NCI-H1930 (cell line): ENCODE data around the gene PPP6R3.

Experiments used
- DNase-seq, 2 experiments: peaks; one replicate each; lab custom pipeline; 2025; lab: John Stamatoyannopoulos, UW

PPP6R3 gene

DNA sequence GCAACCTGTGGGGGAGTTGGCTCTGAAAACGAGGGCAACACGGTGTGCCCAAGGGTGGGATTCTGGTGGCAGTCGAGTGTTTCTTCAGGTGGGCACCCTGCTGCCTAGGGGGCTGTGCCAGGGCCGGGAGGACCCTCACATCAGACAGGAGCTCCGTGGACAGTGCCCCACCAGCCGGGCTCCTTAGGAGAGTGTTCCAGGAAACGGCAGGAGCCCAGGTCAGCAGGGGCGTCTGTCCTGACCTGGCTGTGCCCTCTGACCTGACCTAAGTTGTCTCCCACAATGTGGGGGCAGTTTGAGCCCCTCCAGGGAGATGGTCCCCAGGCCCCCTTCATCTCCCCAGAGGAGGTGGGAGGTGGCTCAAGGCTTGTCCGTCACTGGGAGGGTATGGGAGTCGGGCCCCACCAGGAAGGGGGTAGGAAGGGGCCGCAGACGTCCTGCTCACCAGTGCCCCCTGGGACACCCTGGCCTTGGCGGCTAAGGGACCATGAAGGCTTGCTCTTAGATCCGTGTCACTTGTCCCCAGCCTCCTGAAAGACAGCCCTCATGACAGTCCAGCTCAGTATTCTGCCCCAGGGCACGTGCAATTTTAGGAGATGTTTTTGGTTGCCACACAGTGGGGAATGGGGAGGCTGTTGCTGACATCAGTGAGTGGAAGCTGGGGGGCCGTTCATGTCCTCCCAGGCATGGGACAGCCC lies 191.6 kb downstream of the PPP6R3 start:
- DNase-seq = no peak

- no peak for DNase-seq
Observed at GRCh38 chr11:68652683-68653156, 192.2 kb downstream of the PPP6R3 start.

GRCh38 chr11:68653486-68654430 lies 193.2 kb downstream of the PPP6R3 start:
- no peak for DNase-seq

GRCh38 chr11:68654978-68655377 lies 194.4 kb downstream of the PPP6R3 start:
- DNase-seq = no peak

DNA sequence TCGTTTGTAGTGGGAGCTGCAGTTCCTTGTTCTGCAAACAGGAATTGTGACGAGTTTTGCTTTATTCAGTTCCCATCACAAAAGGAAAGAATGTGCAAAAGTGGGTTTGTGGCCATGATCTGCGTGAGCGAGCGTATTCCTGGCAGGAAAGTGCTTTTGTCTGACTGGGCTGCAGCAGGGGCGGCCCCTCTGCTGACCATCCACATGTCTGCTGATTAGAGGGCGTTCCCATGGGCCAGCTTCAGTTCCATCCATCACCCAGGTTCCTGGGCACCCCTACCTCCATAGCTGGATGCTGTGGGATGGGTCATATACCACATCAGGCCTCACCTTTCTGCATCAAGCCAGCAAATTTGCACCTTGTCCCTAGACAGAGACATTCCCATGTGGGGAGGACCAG lies 194.9 kb downstream of the PPP6R3 start:
- no peak for DNase-seq

- DNase-seq = no peak
Observed at GRCh38 chr11:68655806-68656205, 195.3 kb downstream of the PPP6R3 start.

DNA sequence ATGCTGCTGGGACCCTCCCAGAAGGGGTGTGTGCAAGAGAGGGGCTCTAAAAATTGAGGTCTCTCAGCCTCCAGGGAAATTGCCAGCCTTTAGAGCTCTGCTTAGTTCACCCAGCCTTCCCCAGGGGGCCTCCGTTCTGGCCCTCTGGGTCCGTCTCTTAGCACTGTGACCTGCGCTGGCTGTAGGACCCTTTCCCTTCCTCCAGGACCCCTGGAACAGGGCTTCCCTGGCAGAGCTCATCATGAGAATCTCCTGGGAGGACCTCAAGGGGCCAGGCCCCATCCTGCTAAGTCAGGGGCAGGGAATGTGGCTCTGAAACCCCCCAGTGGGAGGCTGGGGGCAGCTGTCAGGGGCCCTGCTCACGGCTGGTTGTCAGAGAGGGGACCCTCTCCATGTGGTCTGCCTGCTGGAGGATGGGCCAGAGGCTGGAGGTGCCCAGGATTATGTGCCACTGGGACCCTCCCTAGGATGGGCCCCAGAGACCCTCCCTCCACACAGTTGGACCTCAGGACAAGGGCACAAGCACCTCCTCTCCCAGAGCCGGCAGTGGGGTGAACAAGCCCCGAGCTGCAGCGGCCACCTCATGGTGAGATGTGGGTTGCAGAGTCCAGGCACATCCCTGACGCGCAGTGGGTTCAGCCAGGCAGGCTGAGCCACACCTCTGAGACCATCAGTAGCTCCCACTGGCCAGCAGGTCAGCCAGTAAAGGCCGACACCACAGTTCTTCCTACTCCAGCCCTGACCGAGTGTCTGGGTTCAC lies 196.6 kb downstream of the PPP6R3 start:
- no peak for DNase-seq

- no peak for DNase-seq
Observed at GRCh38 chr11:68658097-68658496, 197.5 kb downstream of the PPP6R3 start.

GRCh38 chr11:68658661-68659060 lies 198.1 kb downstream of the PPP6R3 start:
- DNase-seq = no peak

DNA sequence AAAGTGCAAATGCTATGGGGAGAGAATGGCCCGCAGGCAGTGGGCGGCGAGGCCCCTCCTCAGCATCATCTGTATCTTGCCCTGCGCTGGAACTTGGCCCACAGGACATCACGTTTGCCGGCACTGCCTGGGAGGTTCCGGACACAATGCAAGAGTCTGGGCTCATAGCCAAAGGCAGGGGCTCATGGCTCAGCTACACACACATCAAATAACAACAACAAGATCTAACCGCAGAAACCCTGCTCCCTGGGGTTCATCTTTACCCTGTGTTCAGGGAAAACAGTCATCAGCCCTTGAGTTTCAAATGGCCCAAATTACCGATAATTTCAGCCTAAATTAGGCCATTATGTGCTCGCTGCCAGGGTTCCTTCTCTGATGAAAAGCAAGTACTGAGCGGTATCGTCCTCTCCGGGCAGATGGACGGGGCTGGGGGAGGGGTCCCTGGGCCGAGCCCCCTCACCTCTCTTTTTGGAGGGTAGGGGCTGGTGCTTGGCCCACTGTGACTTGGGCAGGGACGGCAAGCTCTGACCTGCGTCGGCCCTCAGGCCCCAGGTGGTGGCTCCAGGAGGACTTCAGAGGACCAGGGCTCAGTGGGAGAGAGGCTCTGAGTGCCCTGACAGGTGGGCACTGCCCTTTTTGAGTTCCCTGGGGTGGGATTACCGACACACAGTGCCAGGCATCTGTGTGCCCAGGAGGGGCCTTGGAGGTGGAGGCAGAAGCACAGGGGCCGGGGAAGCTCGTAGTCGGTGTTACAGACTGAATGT lies 198.8 kb downstream of the PPP6R3 start:
- peak; percentile 90 to 94 for DNase-seq

GRCh38 chr11:68660066-68660810 lies 199.7 kb downstream of the PPP6R3 start:
- no peak for DNase-seq

DNA sequence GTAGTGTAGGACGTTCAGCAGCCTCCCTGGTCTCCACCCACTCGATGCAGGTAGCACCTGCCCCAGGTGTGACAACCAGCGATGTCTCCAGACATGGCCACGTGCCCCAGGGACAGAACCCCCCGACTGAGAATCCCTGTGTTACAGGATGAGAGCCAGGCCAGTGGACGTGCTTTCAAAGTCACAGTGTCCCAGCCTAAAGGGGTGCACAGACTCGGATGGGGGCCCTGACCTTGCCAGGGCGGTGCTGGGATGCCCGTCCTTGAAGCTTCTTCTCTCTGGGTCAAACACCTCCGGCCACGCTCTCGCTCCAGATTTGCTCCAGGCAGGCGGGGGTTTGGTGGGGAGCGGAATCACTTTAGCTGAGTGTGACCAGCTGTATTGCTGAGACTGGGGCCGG lies 200.5 kb downstream of the PPP6R3 start:
- no peak for DNase-seq

GRCh38 chr11:68661697-68662603 lies 201.4 kb downstream of the PPP6R3 start:
- DNase-seq = no peak

GRCh38 chr11:68663482-68664010 lies 203.0 kb downstream of the PPP6R3 start:
- DNase-seq = no peak

- DNase-seq = no peak
Observed at GRCh38 chr11:68664141-68664540, 203.6 kb downstream of the PPP6R3 start.

DNA sequence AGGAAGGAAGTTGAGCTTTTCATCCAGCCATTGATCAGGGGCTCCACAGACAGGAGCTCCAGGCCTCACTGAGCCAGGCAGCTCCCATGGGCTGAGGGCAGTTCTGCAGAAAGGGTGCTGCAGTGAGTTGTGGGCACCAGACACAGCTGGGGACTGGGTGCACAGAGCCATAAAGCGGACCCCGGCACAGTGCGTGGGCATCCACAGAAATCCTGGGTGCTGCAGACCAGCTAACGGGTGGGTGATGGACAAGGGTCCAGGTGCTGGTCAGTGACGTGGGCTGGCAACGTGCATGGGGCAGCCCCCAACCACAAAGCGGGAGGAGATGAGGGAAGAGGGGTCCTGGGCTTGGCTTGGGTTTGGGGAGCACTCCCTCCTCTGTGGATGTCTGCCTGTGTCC lies 204.4 kb downstream of the PPP6R3 start:
- DNase-seq = no peak
